ENCODE data around the gene SLC23A3. TPM values are rescaled to one million over a fixed set of nuclear protein-coding genes. Genes with fewer than 3 reads are reported as not detected.

Gene SLC23A3
- total RNA-seq, 1 donor from 2014 or later = 5.4 TPM

DNA sequence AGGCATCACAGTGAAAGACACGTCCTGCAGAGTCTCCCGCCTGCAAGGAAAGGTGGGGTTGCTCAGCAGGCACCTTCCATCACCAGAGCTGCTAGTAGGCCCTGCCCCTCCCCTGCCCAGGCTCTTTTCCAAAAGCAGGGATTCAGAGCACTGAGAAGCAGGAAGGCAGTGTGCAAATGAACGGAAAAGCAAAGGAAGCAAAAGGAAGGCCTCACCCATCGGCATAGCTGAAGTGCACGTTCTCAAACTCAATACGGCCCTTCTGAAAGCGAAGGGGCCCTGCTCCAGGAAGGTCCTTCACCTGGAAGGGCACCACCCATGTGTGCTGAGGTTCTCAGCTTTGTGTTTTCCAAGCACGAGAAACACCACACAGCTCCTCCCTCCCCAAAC is 43.2 kb upstream of the SLC23A3 start:
- intact Hi-C loops (cut with DNase I) = no loop called here
- Histone ChIP-seq H3K4me1 (peaks cover 31% of the 10 kb centered on the region), H3K27ac (no peak overlapping the region), H3K9me3 (no peaks in the 10 kb centered on the region), H3K4me3 (no peak overlapping the region), H3K36me3 (peaks cover 0 to 54% of the 10 kb centered on the region in 2 donors), H3K27me3 (no peaks in the 10 kb centered on the region)
- peak in 1 of 2 donors; percentile 72 for DNase-seq (ENCODE audit: extremely low spot score in 2 of 2)
- no peak for TF ChIP-seq POLR2AphosphoS5 (IDR thresholded peaks at IDR 0.05; ENCODE audit: insufficient read depth in 1 of 2, low read depth in 1 of 2)

DNA sequence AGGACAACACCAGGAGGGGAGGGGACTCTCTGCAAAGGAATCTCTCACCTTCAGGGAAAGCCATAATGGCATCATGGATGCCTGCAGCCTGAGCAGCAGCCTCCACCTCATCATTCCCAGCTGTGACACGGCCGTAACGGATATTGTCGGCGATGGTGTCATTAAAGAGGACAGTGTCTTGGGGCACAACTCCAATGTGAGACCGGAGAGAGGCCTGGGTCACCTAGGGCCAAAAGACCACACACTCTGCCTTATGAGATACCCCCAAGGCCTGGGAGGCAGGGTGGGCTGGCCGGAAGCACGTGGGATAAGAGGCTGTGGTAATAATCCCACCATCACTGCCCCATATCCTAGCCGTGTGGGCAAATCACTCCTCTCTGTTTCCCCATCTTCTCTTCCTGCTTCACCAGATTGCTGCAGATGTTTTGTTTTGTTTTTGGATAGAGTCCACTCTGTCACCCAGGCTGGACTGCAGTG is 41.1 kb upstream of the SLC23A3 start:
- Histone ChIP-seq H3K27ac (no peak overlapping the region), H3K4me3 (no peak overlapping the region), H3K9me3 (no peaks in the 10 kb centered on the region), H3K27me3 (no peaks in the 10 kb centered on the region), H3K36me3 (peaks cover 0 to 50% of the 10 kb centered on the region in 2 donors), H3K4me1 (peaks cover 24% of the 10 kb centered on the region)
- TF ChIP-seq, protein P1, sequence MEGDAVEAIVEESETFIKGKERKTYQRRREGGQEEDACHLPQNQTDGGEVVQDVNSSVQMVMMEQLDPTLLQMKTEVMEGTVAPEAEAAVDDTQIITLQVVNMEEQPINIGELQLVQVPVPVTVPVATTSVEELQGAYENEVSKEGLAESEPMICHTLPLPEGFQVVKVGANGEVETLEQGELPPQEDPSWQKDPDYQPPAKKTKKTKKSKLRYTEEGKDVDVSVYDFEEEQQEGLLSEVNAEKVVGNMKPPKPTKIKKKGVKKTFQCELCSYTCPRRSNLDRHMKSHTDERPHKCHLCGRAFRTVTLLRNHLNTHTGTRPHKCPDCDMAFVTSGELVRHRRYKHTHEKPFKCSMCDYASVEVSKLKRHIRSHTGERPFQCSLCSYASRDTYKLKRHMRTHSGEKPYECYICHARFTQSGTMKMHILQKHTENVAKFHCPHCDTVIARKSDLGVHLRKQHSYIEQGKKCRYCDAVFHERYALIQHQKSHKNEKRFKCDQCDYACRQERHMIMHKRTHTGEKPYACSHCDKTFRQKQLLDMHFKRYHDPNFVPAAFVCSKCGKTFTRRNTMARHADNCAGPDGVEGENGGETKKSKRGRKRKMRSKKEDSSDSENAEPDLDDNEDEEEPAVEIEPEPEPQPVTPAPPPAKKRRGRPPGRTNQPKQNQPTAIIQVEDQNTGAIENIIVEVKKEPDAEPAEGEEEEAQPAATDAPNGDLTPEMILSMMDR (IDR thresholded peaks at IDR 0.05) = no peak
- peak in 1 of 2 donors; percentile 72 for DNase-seq (ENCODE audit: extremely low spot score in 2 of 2)
- intact Hi-C loops (cut with DNase I) = no loop called here

DNA sequence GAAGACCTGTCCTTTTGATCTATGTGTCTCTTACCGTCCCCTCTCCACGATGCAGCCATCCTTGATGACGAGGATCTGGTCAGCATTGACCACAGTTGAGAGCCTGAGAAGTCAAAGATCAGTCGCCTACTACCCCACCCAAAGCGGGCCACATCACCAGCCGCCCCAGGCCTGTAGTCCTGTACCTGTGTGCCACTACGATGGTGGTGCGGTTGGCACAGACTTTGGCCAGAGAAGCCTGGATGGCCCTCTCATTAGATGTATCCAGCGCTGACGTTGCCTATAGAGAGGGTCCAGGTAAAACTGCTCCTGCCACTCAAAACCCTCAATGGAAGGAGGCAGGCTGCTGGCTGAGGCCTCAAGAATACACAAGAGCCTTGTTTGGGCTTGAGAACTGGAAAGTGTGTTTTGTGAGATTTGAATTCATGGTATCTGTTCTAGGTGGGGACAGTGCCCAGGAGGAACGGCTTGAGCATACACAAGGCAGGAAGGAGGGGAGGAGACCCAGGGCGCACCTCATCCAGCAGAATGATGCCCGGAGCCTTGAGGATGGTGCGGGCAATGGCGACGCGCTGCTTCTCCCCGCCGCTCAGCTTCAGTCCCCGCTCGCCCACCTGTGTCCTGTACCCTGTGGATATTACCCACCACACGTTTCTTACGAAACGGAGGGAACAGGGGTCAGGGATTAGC is 40.5 kb upstream of the SLC23A3 start:
- intact Hi-C loops (cut with DNase I) = no loop called here
- DNase-seq (ENCODE audit: extremely low spot score in 2 of 2) = peak in 1 of 2 donors; percentile 83
- Histone ChIP-seq H3K4me3 (no peak overlapping the region), H3K4me1 (peaks cover 22% of the 10 kb centered on the region), H3K36me3 (peaks cover 0 to 44% of the 10 kb centered on the region in 2 donors), H3K27me3 (no peaks in the 10 kb centered on the region), H3K27ac (no peak overlapping the region), H3K9me3 (no peaks in the 10 kb centered on the region)
- TF ChIP-seq POLR2A (IDR thresholded peaks at IDR 0.05) = no peak
- TF ChIP-seq POLR2AphosphoS5 (IDR thresholded peaks at IDR 0.05; ENCODE audit: insufficient read depth in 1 of 2, low read depth in 1 of 2) = no peak
- TF ChIP-seq, protein P1 (IDR thresholded peaks at IDR 0.05) = no peak

DNA sequence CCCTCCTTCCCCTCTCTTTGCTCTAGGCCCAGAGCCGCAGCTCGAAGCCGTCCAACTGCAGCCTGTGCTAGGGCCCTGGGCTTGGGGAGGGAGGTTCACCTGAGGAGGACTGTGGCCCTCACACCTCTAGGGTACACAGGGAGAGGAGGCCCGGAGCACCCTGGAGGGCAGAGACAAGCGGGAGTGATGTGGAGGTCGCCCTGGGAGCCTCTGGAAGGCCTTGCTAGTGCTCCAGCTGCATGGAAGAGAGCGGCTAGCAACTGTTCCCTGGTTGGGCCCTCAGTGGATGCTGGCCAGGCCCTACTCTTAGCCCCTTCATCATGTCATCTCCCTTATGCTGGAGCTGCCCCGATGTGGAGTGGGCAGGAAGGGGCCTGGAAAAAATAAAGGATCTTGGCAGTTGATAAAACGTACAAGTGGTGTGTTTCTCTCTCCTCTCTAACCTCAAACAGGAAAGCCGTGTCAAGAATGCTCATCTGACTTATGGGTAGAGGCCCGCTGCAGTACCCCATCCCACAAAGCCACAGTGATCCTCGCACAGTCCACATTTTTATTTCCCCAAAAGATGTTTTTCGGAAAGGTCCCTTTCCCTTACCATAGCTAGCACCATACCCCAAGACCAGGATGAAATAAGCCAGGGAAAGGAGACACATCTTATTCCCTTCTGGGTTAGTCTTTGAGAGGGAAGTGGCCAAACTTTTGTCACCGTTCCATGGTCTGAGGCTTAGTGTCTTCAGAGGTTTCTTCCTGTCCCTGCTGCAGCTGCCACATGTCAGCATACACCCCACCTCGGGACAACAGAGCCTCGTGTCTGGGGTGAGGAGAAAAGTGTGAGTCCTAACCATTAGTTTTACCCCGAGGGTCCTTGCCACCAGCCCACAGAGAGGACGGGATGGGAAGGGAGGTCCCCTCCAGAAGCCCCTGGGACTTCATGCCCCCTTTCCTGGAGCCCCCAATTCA is 39.7 kb upstream of the SLC23A3 start:
- H3K4me3 ChIP-seq = no peak overlapping the region
- H3K9me3 ChIP-seq = no peaks in the 10 kb centered on the region
- no peak for TF ChIP-seq POLR2AphosphoS5 (IDR thresholded peaks at IDR 0.05; ENCODE audit: insufficient read depth in 1 of 2, low read depth in 1 of 2)
- TF ChIP-seq, protein P1 (IDR thresholded peaks at IDR 0.05) = no peak
- TF ChIP-seq POLR2A (IDR thresholded peaks at IDR 0.05) = no peak
- H3K27ac ChIP-seq = no peak overlapping the region
- no peaks in the 10 kb centered on the region for H3K27me3 ChIP-seq
- peaks cover 22% of the 10 kb centered on the region for H3K4me1 ChIP-seq
- peaks cover 0 to 36% of the 10 kb centered on the region in 2 donors for H3K36me3 ChIP-seq
- intact Hi-C loops (cut with DNase I) = no loop called here
- peak in 1 of 2 donors; percentile 82 for DNase-seq (ENCODE audit: extremely low spot score in 2 of 2)

DNA sequence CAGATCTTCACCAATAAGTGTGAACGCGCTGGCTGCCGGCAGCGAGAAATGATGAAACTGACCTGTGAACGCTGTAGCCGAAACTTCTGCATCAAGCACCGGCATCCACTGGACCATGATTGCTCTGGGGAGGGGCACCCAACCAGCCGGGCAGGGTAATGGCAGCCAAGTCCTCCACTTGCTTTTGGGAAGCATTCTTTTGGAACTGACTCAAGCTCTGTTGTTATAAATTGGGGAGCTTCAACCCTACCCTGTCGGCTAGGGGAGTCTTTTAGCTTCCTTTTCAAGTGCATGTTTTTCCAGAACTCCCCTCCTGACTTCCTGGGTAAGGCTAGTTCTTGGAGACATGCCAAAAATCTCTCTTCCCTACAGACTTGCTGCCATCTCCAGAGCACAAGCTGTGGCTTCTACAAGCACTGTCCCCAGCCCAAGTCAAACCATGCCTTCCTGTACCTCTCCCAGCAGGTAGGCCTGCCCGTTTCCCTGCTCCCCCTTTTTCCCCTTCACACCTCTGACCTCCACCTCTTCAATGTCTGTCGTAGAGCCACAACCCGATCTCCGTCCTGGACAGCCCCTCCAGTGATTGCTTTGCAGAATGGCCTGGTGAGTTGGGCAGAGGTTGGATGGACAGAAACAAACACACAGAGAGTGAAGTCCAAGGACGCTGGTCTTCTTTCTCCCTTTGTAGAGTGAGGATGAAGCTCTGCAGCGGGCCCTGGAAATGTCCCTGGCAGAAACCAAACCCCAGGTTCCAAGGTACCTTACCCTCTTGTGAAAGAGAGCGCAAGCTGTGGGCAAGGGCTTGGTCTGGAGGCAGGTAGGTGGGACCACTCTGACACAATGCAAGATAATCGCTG is 38.3 kb upstream of the SLC23A3 start:
- TF ChIP-seq POLR2AphosphoS5 (IDR thresholded peaks at IDR 0.05; ENCODE audit: insufficient read depth in 1 of 2, low read depth in 1 of 2) (no peak), POLR2A (IDR thresholded peaks at IDR 0.05) (no peak)
- TF ChIP-seq, protein P1 (IDR thresholded peaks at IDR 0.05) = no peak
- intact Hi-C loops (cut with DNase I) = no loop called here
- no peaks in the 10 kb centered on the region for H3K9me3 ChIP-seq
- H3K4me3 ChIP-seq = peak overlapping the region; percentile 63 to 79
- H3K27ac ChIP-seq = peak overlapping the region; percentile 97
- peak in 1 of 2 donors; percentile 89 for DNase-seq (ENCODE audit: extremely low spot score in 2 of 2)
- peaks cover 0 to 23% of the 10 kb centered on the region in 2 donors for H3K36me3 ChIP-seq
- no peaks in the 10 kb centered on the region for H3K27me3 ChIP-seq
- H3K4me1 ChIP-seq = peaks cover 22% of the 10 kb centered on the region
